Breast epithelium (tissue), 4 donors: ENCODE measurements around the gene CDK6. TPM values are rescaled to one million over a fixed set of nuclear protein-coding genes. Genes with fewer than 3 reads are reported as not detected.

Experiments used
- DNase-seq, 2 donors: peaks; one replicate each; pipeline ENCODE4 v3.0.0-alpha.2; 2019; ENCODE audit warnings: low spot score in 2 of 2
- H3K27ac ChIP-seq, 2 donors: fragments of 200-600 bp; sonication (generic) in 1 of 2; one replicate each; pipeline ENCODE4 v1.5.1; 2016 to 2019; ENCODE audit warnings: mild to moderate bottlenecking in 1 of 2
- H3K27me3 ChIP-seq, 2 donors: fragments of 200-600 bp; sonication (generic) in 1 of 2; one replicate each; pipeline versions ENCODE4 v1.5.1 to v1.6.0; 2017 to 2019; ENCODE audit warnings: control low read depth in 1 of 2, mild to moderate bottlenecking in 1 of 2
- H3K36me3 ChIP-seq: fragments of 200-600 bp; one replicate; pipeline ENCODE4 v1.5.1; 2019
- H3K4me1 ChIP-seq, 2 donors: fragments of 200-600 bp; sonication (generic); one replicate each; pipeline ENCODE4 v1.5.1; 2016 to 2019; ENCODE audit warnings: control low read depth in 1 of 2
- H3K4me3 ChIP-seq, 3 donors: fragments of 200-600 bp; sonication (generic); 1 replicate in 2 of 3; 2 replicates in 1 of 3; pipeline ENCODE4 v1.5.1; 2016 to 2019; ENCODE audit warnings: mild to moderate bottlenecking in 3 of 3, moderate library complexity in 2 of 3
- H3K9me3 ChIP-seq, 2 donors: fragments of 200-600 bp; sonication (generic) in 1 of 2; one replicate each; pipeline ENCODE4 v1.5.1; 2016 to 2019; ENCODE audit warnings: control low read depth in 1 of 2
- CTCF ChIP-seq, 3 donors: fragments of 450-650 bp; IDR thresholded peaks; one replicate each; pipeline ENCODE4 v1.5.1; 2016 to 2017; ENCODE audit warnings: antibody characterized with exemption in 3 of 3, mild to moderate bottlenecking in 3 of 3, moderate library complexity in 3 of 3
- POLR2A ChIP-seq: fragments of 450-650 bp; IDR thresholded peaks from one replicate; pipeline ENCODE4 v1.6.1; 2016; ENCODE audit warnings: antibody characterized with exemption, mild to moderate bottlenecking, moderate library complexity
- POLR2AphosphoS5 ChIP-seq, 3 donors: sonication (generic); formaldehyde crosslinking; IDR thresholded peaks; one replicate each; pipeline ENCODE4 v1.6.1; 2017; ENCODE audit warnings: antibody characterized with exemption in 3 of 3
- intact Hi-C: fragments of 100-400 bp; cut with DNase I; formaldehyde crosslinking; loops from one replicate; pipeline ENCODE4 v1.15.1; 2023; ENCODE audit warnings: low total_unique reads
- total RNA-seq, 3 donors: library from RNA; depleted of rRNA; stranded (reverse); fragments of >200 nt; gene quantifications; one replicate each; pipeline ENCODE4 v1.1.0, GENCODE V29; 2016

CDK6 gene
- total RNA-seq, 3 donors from 2014 or later = 12.8 to 26.2 (median 23.6) TPM

- no peaks in the 10 kb centered on the region for H3K4me1 ChIP-seq
- no peaks in the 10 kb centered on the region for H3K27me3 ChIP-seq
- TF ChIP-seq CTCF (IDR thresholded peaks at IDR 0.05) (no peak), POLR2A (no peak), POLR2AphosphoS5 (IDR thresholded peaks at IDR 0.05) (no peak)
- H3K9me3 ChIP-seq = no peaks in the 10 kb centered on the region
- DNase-seq = no peak
- no peak overlapping the region for H3K27ac ChIP-seq
- intact Hi-C loops = loop anchor here (10.0 kb wide), 1 partner anchor 72 kb away; no protein-coding TSS in a partner anchor
- no peak overlapping the region for H3K4me3 ChIP-seq
- no peaks in the 10 kb centered on the region for H3K36me3 ChIP-seq
Measured at GRCh38 chr7:92582948-92583347, 253.4 kb downstream of the CDK6 start.

GRCh38 chr7:92576296-92576695, 260.1 kb downstream of the CDK6 start:
- Histone ChIP-seq H3K27me3 (no peaks in the 10 kb centered on the region), H3K9me3 (no peaks in the 10 kb centered on the region), H3K4me3 (no peak overlapping the region), H3K27ac (no peak overlapping the region), H3K36me3 (peaks cover 19% of the 10 kb centered on the region), H3K4me1 (no peaks in the 10 kb centered on the region)
- intact Hi-C loops = no loop called here
- no peak for DNase-seq
- no peak for TF ChIP-seq POLR2AphosphoS5 (IDR thresholded peaks at IDR 0.05)
- no peak for TF ChIP-seq CTCF (IDR thresholded peaks at IDR 0.05)
- no peak for TF ChIP-seq POLR2A

GRCh38 chr7:92569137-92569536, 267.2 kb downstream of the CDK6 start:
- DNase-seq = no peak
- Histone ChIP-seq H3K27me3 (no peaks in the 10 kb centered on the region), H3K27ac (no peak overlapping the region), H3K36me3 (peaks cover 5% of the 10 kb centered on the region), H3K9me3 (no peaks in the 10 kb centered on the region), H3K4me1 (no peaks in the 10 kb centered on the region), H3K4me3 (no peak overlapping the region)
- intact Hi-C loops = no loop called here
- no peak for TF ChIP-seq POLR2AphosphoS5 (IDR thresholded peaks at IDR 0.05)
- TF ChIP-seq CTCF (IDR thresholded peaks at IDR 0.05) = no peak
- TF ChIP-seq POLR2A = no peak

GRCh38 chr7:92567460-92567859, 268.9 kb downstream of the CDK6 start:
- intact Hi-C loops = no loop called here
- H3K36me3 ChIP-seq = peaks cover 3% of the 10 kb centered on the region
- H3K27ac ChIP-seq = no peak overlapping the region
- no peak for DNase-seq
- no peaks in the 10 kb centered on the region for H3K27me3 ChIP-seq
- no peak overlapping the region for H3K4me3 ChIP-seq
- TF ChIP-seq POLR2A = no peak
- no peak for TF ChIP-seq CTCF (IDR thresholded peaks at IDR 0.05)
- TF ChIP-seq POLR2AphosphoS5 (IDR thresholded peaks at IDR 0.05) = no peak
- no peaks in the 10 kb centered on the region for H3K4me1 ChIP-seq
- no peaks in the 10 kb centered on the region for H3K9me3 ChIP-seq

- TF ChIP-seq CTCF (IDR thresholded peaks at IDR 0.05) (no peak), POLR2AphosphoS5 (IDR thresholded peaks at IDR 0.05) (no peak), POLR2A (no peak)
- Histone ChIP-seq H3K27ac (no peak overlapping the region), H3K36me3 (peaks cover 3% of the 10 kb centered on the region), H3K4me1 (no peaks in the 10 kb centered on the region), H3K4me3 (no peak overlapping the region), H3K27me3 (no peaks in the 10 kb centered on the region), H3K9me3 (no peaks in the 10 kb centered on the region)
- intact Hi-C loops = no loop called here
- no peak for DNase-seq
Measured at GRCh38 chr7:92563345-92563744, 273.0 kb downstream of the CDK6 start.
